ENCODE data around the gene LRMDA. TPM values are rescaled to one million over a fixed set of nuclear protein-coding genes. Genes with fewer than 3 reads are reported as not detected.

The LRMDA gene
- total and polyA plus RNA-seq, 12 donors, result 30.7 to 132 (median 78.1) TPM

GRCh38 chr10:76185471-76186301 is 754.3 kb downstream of the LRMDA start:
- 74 to 82% (median 79%) methylated on average over 10 of the region's 10 CpGs for WGBS, 4 donors
- no peak for DNase-seq
- H3K4me3 ChIP-seq, result no peak overlapping the region

GRCh38 chr10:76188216-76188615 is 756.8 kb downstream of the LRMDA start:
- H3K9me3 ChIP-seq (replicated peaks in 1 of 3), result no peaks in the 10 kb centered on the region
- intact Hi-C loops (cut with DNase I), result no loop called here
- H3K27ac ChIP-seq, result no peak overlapping the region
- WGBS, 4 donors, result 90 to 96% (median 93%) methylated on average over 3 of the region's 3 CpGs
- TF ChIP-seq POLR2A (IDR thresholded peaks at IDR 0.05) (no peak), CTCF (IDR thresholded peaks at IDR 0.05) (no peak)
- H3K4me1 ChIP-seq (replicated peaks in 1 of 2), result peaks cover 0 to 3% of the 10 kb centered on the region in 2 donors
- no peak for DNase-seq
- no peaks in the 10 kb centered on the region for H3K36me3 ChIP-seq (replicated peaks in 1 of 2)
- H3K27me3 ChIP-seq, result no peaks in the 10 kb centered on the region
- no peak overlapping the region for H3K4me3 ChIP-seq

More at GRCh38 chr10:76185471-76186301, 754.3 kb downstream of the LRMDA start:
- TF ChIP-seq CTCF (IDR thresholded peaks at IDR 0.05) (no peak), POLR2A (IDR thresholded peaks at IDR 0.05) (no peak)
- Histone ChIP-seq H3K4me1 (replicated peaks in 1 of 2) (peaks cover 0 to 3% of the 10 kb centered on the region in 2 donors), H3K27ac (no peak overlapping the region), H3K27me3 (no peaks in the 10 kb centered on the region), H3K9me3 (replicated peaks in 1 of 3) (no peaks in the 10 kb centered on the region), H3K36me3 (replicated peaks in 1 of 2) (no peaks in the 10 kb centered on the region)
- intact Hi-C loops (cut with DNase I), result no loop called here

- intact Hi-C loops (cut with DNase I), result no loop called here
- no peak for TF ChIP-seq CTCF (IDR thresholded peaks at IDR 0.05)
- no peak for TF ChIP-seq POLR2A (IDR thresholded peaks at IDR 0.05)
- Histone ChIP-seq H3K4me3 (no peak overlapping the region), H3K9me3 (replicated peaks in 1 of 3) (no peaks in the 10 kb centered on the region), H3K27me3 (no peaks in the 10 kb centered on the region), H3K4me1 (replicated peaks in 1 of 2) (peaks cover 0 to 6% of the 10 kb centered on the region in 2 donors), H3K36me3 (replicated peaks in 1 of 2) (no peaks in the 10 kb centered on the region), H3K27ac (no peak overlapping the region)
- 88 to 95% (median 92%) methylated on average over 8 of the region's 8 CpGs for WGBS, 4 donors
- no peak for DNase-seq
These were observed 759.3 kb downstream of the LRMDA start for GRCh38 chr10:76190634-76191270.

GRCh38 chr10:76191336-76191735 is 759.9 kb downstream of the LRMDA start:
- TF ChIP-seq POLR2A (IDR thresholded peaks at IDR 0.05) (no peak), CTCF (IDR thresholded peaks at IDR 0.05) (no peak)
- Histone ChIP-seq H3K27ac (no peak overlapping the region), H3K9me3 (replicated peaks in 1 of 3) (no peaks in the 10 kb centered on the region), H3K4me1 (replicated peaks in 1 of 2) (peaks cover 0 to 8% of the 10 kb centered on the region in 2 donors), H3K36me3 (replicated peaks in 1 of 2) (no peaks in the 10 kb centered on the region), H3K27me3 (no peaks in the 10 kb centered on the region), H3K4me3 (no peak overlapping the region)
- intact Hi-C loops (cut with DNase I), result no loop called here
- 96 to 100% (median 99%) methylated on average over 1 of the region's 1 CpG for WGBS, 4 donors
- no peak for DNase-seq

All from adrenal gland (tissue), 12 donors.